Measurements from ENCODE around the gene DPH3. TPM values are rescaled to one million over a fixed set of nuclear protein-coding genes. Genes with fewer than 3 reads are reported as not detected.

The DPH3 gene
- total RNA-seq, 1 experiment from 2014 or later: 27.8 TPM

- H3K36me3 Mint-ChIP-seq: no peaks in the 10 kb centered on the region
- POLR2A ChIA-PET: no interaction called here
- H3K4me3 Mint-ChIP-seq: no peak overlapping the region
- no peak overlapping the region for H3K27ac Mint-ChIP-seq
- peaks cover 9% of the 10 kb centered on the region for H3K27me3 Mint-ChIP-seq (ENCODE audit: low read depth)
- TF ChIP-seq ZNF219 (CRISPR knock-in tag; IDR thresholded peaks at IDR 0.05; ENCODE audit: borderline replicate concordance) (no peak), ZNF671 (CRISPR knock-in tag; IDR thresholded peaks at IDR 0.05) (no peak), ZNF138 (CRISPR knock-in tag; conservative IDR thresholded peaks at IDR 0.05) (no peak), TP53 (CRISPR knock-in tag; IDR thresholded peaks at IDR 0.05) (no peak), ETV6 (CRISPR knock-in tag; IDR thresholded peaks at IDR 0.05) (no peak), E2F4 (CRISPR knock-in tag; IDR thresholded peaks at IDR 0.05; ENCODE audit: borderline replicate concordance, low read depth) (no peak), ARID4B (CRISPR knock-in tag; IDR thresholded peaks at IDR 0.05; ENCODE audit: borderline replicate concordance) (no peak), CDX4 (CRISPR knock-in tag; IDR thresholded peaks at IDR 0.05; ENCODE audit: borderline replicate concordance) (no peak), SMAD4 (CRISPR knock-in tag; IDR thresholded peaks at IDR 0.05) (no peak), NR1H2 (CRISPR knock-in tag; IDR thresholded peaks at IDR 0.05) (no peak), ZNF263 (CRISPR knock-in tag; IDR thresholded peaks at IDR 0.05; ENCODE audit: low read depth) (no peak), PREB (CRISPR knock-in tag; IDR thresholded peaks at IDR 0.05; ENCODE audit: borderline replicate concordance) (no peak)
- DNase-seq (ENCODE audit: low spot score) (no peak), ATAC-seq (no peak)
- CTCF ChIA-PET: interaction anchor here (1.7 kb wide), 1 partner anchor 61 kb away, joined by 7 read pairs; no protein-coding TSS in a partner anchor
- H3K9me3 Mint-ChIP-seq: no peaks in the 10 kb centered on the region
- no peaks in the 10 kb centered on the region for H3K4me1 Mint-ChIP-seq
Measured at GRCh38 chr3:16239780-16240179, 25.0 kb downstream of the DPH3 start.

GRCh38 chr3:16239086-16239770, 25.5 kb downstream of the DPH3 start:
- DNase-seq (ENCODE audit: low spot score) (no peak), ATAC-seq (no peak)
- POLR2A ChIA-PET: no interaction called here
- CTCF ChIA-PET: no interaction called here
- Mint-ChIP-seq H3K36me3 (no peaks in the 10 kb centered on the region), H3K27ac (no peak overlapping the region), H3K27me3 (ENCODE audit: low read depth) (peaks cover 9% of the 10 kb centered on the region), H3K9me3 (no peaks in the 10 kb centered on the region), H3K4me3 (no peak overlapping the region), H3K4me1 (no peaks in the 10 kb centered on the region)
- TF ChIP-seq TCF7 (CRISPR knock-in tag; IDR thresholded peaks at IDR 0.05; ENCODE audit: low read depth): no peak
- no peak for TF ChIP-seq TEAD1 (CRISPR knock-in tag; IDR thresholded peaks at IDR 0.05)
- TF ChIP-seq NFE2L1 (CRISPR knock-in tag; IDR thresholded peaks at IDR 0.05): no peak
- no peak for TF ChIP-seq ZNF121 (CRISPR knock-in tag; IDR thresholded peaks at IDR 0.05)
- no peak for TF ChIP-seq NR2C2 (CRISPR knock-in tag; IDR thresholded peaks at IDR 0.05)
- TF ChIP-seq ZBTB43 (CRISPR knock-in tag; IDR thresholded peaks at IDR 0.05): no peak
- TF ChIP-seq CREM (CRISPR knock-in tag; IDR thresholded peaks at IDR 0.05): no peak
- no peak for TF ChIP-seq ATF1 (CRISPR knock-in tag; IDR thresholded peaks at IDR 0.05)
- no peak for TF ChIP-seq ZSCAN18 (CRISPR knock-in tag; IDR thresholded peaks at IDR 0.05)
- TF ChIP-seq OVOL2 (CRISPR knock-in tag; IDR thresholded peaks at IDR 0.05; ENCODE audit: borderline replicate concordance): no peak
- TF ChIP-seq NFATC4 (CRISPR knock-in tag; IDR thresholded peaks at IDR 0.05): no peak
- TF ChIP-seq EMX1 (CRISPR knock-in tag; IDR thresholded peaks at IDR 0.05): no peak
- TF ChIP-seq TP53 (CRISPR knock-in tag; IDR thresholded peaks at IDR 0.05): no peak
